ENCODE measurements around the gene BABAM2.
"Not testable (repeated sequence)": the region's sequence is repeated elsewhere in the genome, so short reads cannot be mapped to it uniquely, and the experiment has no call there.

BABAM2 gene

DNA sequence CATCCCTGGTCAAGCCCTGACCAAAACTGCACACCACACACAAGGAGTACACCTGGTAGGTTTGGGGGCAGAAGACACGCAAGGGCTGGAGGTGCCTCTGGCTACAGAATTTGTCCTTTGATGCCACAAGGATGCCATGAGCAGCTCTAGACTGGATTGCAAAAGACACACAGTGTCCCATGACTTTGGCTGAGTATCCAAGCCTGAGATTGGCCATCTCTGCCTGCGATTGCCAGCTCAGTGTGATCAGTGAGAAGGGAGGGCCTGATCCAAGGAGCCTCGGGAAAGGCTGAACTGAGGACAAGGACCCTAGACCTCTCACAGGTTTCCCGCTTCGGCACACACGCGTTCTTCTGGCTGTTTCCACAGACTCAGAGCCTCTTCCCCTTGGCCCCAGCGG is 442.2 kb downstream of the BABAM2 start:
- H3K4me3 ChIP-seq (ENCODE audit: control insufficient read depth, low read depth, low read length): no peak overlapping the region
- TF ChIP-seq, protein P1, sequence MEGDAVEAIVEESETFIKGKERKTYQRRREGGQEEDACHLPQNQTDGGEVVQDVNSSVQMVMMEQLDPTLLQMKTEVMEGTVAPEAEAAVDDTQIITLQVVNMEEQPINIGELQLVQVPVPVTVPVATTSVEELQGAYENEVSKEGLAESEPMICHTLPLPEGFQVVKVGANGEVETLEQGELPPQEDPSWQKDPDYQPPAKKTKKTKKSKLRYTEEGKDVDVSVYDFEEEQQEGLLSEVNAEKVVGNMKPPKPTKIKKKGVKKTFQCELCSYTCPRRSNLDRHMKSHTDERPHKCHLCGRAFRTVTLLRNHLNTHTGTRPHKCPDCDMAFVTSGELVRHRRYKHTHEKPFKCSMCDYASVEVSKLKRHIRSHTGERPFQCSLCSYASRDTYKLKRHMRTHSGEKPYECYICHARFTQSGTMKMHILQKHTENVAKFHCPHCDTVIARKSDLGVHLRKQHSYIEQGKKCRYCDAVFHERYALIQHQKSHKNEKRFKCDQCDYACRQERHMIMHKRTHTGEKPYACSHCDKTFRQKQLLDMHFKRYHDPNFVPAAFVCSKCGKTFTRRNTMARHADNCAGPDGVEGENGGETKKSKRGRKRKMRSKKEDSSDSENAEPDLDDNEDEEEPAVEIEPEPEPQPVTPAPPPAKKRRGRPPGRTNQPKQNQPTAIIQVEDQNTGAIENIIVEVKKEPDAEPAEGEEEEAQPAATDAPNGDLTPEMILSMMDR (conservative IDR thresholded peaks at IDR 0.05; ENCODE audit: control insufficient read depth, insufficient read depth, low read depth, low read length): no peak
- no peak for DNase-seq (ENCODE audit: low read depth)

DNA sequence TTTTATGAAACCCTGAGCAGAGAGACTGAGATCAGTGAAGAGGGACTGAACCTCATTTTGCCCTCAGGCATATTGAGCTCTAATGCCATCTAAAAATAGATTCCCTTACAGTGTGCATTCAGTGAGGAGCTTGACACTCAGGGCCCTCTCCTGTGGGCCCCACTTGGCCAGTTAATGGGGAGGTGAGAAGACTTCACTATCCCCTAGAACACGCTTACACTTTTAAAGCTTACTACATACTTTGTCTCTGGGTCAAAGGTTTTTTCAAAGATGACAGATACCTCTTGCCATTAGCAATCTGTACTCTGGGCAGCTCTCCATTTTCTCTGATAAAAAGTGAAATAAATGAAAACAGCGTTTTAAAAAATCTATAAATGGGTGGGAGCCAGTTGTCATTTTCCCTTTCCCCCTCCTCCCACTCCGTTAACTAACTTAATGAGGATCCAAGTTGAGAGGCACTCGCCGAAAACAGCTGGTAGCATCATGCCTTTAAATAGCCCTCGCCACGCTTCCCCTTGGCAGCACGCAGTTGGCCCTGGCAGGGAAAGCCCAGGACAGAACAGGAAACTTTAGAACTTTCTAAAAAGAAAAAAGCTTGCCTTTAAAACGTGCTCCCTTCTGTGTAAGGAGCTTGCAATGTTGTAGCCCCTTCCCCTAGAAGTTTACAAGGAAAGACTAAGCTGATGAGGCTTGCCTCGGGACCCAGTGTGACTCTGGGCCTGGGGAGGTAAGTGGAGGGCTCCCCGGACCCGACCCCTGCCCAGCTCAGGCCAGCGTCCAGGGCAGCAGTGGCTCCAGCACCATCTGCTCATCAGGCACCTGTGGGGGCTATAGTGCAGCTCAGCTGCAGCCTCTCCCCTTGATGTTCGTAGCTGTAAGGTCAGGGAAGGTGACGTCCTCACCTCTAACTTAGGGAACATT is 443.3 kb downstream of the BABAM2 start:
- DNase-seq (ENCODE audit: low read depth): no peak
- TF ChIP-seq, protein P1 (conservative IDR thresholded peaks at IDR 0.05; ENCODE audit: control insufficient read depth, insufficient read depth, low read depth, low read length): no peak
- no peak overlapping the region for H3K4me3 ChIP-seq (ENCODE audit: control insufficient read depth, low read depth, low read length)

DNA sequence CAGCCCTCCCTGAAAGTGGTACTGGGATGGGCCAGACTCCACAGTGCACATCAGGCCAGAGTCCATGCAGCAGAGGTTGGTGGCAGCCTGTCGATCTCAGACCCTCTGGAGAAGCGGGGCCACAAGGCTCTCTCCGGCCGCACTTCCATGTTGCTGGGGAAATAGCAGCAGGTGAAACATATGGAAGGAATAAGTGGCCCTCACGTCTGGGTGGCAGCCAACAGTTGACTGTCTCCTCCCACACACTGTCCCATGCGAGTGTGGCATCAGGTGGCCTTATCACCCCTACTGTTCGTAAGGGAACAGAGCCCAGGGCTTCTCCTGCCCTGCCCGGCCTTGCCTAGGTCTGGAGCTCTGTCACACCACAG is 444.0 kb downstream of the BABAM2 start:
- DNase-seq (ENCODE audit: low read depth): no peak
- H3K4me3 ChIP-seq (ENCODE audit: control insufficient read depth, low read depth, low read length): no peak overlapping the region
- TF ChIP-seq, protein P1 (conservative IDR thresholded peaks at IDR 0.05; ENCODE audit: control insufficient read depth, insufficient read depth, low read depth, low read length): no peak

DNA sequence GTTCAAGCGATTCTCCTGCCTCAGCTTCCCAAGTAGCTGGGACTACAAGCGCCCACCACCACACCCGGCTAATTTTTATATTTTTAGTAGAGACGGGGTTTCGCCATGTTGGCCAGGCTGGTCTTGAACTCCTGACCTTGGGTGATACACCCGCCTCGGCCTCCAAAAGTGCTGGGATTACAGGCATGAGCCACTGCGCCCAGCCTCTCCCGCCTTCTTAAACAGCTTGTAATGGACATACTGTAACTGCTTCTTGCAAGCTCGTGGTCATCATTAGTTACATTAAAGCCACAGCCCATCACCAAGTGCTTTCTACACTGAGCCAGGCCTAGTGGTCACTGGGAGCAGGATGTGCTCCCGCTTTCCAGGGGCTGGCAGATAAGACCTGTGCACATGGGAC is 444.7 kb downstream of the BABAM2 start:
- DNase-seq (ENCODE audit: low read depth); H3K4me3 ChIP-seq (ENCODE audit: control insufficient read depth, low read depth, low read length): not testable (repeated sequence)

DNA sequence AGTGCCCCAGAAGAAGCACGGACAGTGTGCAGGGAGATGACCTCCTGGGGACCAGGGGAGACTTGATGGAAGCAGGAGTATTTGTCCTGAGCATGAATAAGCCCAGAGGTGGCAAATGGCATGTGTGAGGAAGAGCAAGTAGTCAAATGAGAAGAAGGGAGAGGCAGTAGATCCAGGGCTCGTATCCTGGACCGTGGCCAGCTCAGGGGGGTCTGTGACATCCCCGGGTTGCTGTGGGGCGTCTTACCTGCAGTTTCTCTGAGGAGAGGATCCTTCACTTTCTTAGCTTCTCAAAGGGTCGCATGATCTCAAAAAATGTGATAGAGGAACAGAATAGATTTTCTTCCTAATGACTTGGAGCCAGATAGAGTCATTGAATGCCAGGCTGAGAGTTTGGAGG is 445.1 kb downstream of the BABAM2 start:
- DNase-seq (ENCODE audit: low read depth): no peak
- H3K4me3 ChIP-seq (ENCODE audit: control insufficient read depth, low read depth, low read length): no peak overlapping the region
- TF ChIP-seq, protein P1 (conservative IDR thresholded peaks at IDR 0.05; ENCODE audit: control insufficient read depth, insufficient read depth, low read depth, low read length): no peak

DNA sequence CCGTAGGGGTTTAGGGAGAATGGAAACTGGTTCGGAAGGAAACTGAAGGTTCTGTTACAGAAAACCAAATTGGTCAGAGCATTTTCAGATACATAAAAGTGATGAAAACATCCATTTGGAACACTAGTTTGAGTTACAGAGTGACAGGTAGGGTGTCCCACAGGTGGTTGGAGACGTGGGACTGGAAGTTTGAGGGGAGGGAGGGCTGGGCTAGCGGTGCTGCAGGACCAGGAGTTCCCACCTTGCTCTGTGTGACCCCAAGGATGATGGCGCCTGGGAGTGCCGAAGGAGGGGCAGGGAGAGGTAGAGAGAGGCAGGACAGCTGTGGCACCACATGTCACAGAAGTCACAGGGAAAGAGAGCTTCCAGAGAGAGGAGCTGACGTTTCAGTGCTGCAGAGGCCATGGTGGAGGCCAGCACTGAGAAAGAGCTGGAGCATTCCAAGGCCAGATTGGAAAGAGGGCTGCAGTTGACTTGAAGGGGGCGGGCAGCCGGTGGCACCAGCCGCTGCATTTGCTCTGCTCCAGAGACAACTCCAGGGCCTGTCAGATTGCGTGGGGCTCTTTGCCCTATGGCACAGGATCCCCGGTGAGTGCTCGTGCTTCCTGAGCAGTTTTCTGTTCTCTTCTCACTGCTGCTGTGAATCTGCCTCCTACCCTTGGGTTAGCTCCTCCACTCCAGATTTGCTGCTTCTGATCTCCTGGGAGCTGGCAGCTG is 445.9 kb downstream of the BABAM2 start:
- DNase-seq (ENCODE audit: low read depth): no peak
- TF ChIP-seq, protein P1 (conservative IDR thresholded peaks at IDR 0.05; ENCODE audit: control insufficient read depth, insufficient read depth, low read depth, low read length): no peak

DNA sequence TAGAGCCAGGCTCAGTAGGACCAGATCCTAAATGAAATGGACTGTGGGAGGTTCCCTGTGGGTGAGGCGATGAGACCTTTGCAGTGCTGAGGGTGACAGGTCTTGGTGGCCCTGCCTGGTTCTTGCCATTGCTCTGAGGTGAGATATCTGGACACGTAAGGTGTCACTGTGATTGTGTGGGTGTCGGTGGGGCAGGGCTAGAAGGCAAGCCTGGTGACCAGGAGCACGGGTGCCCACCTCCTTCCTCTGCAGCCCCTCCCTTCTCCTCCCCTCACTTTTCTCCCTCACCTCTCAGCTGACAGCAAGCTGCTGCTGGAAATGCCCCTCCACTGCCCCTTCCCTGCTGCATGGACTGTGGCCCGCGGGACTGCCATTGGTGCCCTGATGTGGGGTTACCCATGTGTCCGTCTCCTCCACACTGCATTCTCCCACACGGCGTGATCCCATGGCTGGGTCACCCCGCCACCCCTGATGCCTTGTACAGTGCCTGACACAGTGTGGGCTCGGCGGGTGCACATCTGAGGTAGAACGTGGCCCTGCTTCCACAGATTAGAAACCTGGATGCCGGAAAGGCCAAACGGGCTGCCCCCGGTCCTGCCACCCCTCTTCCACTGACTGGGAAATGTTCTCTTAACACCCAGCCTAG is 446.6 kb downstream of the BABAM2 start:
- DNase-seq (ENCODE audit: low read depth): no peak
- no peak overlapping the region for H3K4me3 ChIP-seq (ENCODE audit: control insufficient read depth, low read depth, low read length)
- TF ChIP-seq, protein P1 (conservative IDR thresholded peaks at IDR 0.05; ENCODE audit: control insufficient read depth, insufficient read depth, low read depth, low read length): no peak

More for the DNA sequence above, 445.9 kb downstream of the BABAM2 start:
- H3K4me3 ChIP-seq (ENCODE audit: control insufficient read depth, low read depth, low read length): no peak overlapping the region
